HCT116 (cell line): ENCODE data around the gene ITM2B.

ENCODE experiments used
- CEBPB ChIP-seq: IDR thresholded peaks from 2 replicates; pipeline ENCODE4 v1.6.1; 2012; ENCODE audit warnings: low read depth
- CTCF ChIP-seq, 3 experiments: fragments of 200-600 bp in 1 of 3; sonication (generic) in 1 of 3; IDR thresholded peaks in 2 of 3; conservative IDR thresholded peaks in 1 of 3; 2 replicates each; pipeline ENCODE4 v1.5.1; 2012 to 2017; ENCODE audit warnings: low read depth in 2 of 3, low read length in 2 of 3, antibody characterized with exemption in 1 of 3, borderline replicate concordance in 1 of 3, control low read depth in 1 of 3, mild to moderate bottlenecking in 1 of 3, mixed read lengths in 1 of 3, mixed run types in 1 of 3, moderate library complexity in 1 of 3; ENCODE audit not compliant: insufficient read depth in 1 of 3
- EGR1 ChIP-seq: IDR thresholded peaks from 2 replicates; pipeline ENCODE4 v1.6.1; 2012; ENCODE audit warnings: low read depth
- ELF1 ChIP-seq: IDR thresholded peaks from 2 replicates; pipeline ENCODE4 v1.6.1; 2012; ENCODE audit warnings: low read depth, borderline replicate concordance
- EZH2 ChIP-seq: fragments of 200-600 bp; sonication (generic); IDR thresholded peaks from 2 replicates; pipeline ENCODE4 v1.6.1; 2017; ENCODE audit warnings: antibody characterized with exemption, mixed run types
- EZH2phosphoT487 ChIP-seq: fragments of 200-600 bp; IDR thresholded peaks from 2 replicates; pipeline ENCODE4 v1.6.1; 2018; ENCODE audit warnings: antibody characterized with exemption, borderline replicate concordance
- MAX ChIP-seq: IDR thresholded peaks from 2 replicates; pipeline ENCODE4 v1.6.1; 2012
- POLR2A ChIP-seq: IDR thresholded peaks from 2 replicates; pipeline ENCODE4 v1.7.0; 2011; ENCODE audit warnings: borderline replicate concordance; ENCODE audit not compliant: insufficient read depth, insufficient read length; ENCODE audit errors: extremely low read depth
- POLR2AphosphoS5 ChIP-seq: IDR thresholded peaks from 2 replicates; pipeline ENCODE4 v1.6.1; 2011; ENCODE audit warnings: mild to moderate bottlenecking, low read depth, low read length, moderate library complexity
- SP1 ChIP-seq: IDR thresholded peaks from 2 replicates; pipeline ENCODE4 v1.6.1; 2012; ENCODE audit warnings: low read depth
- SRF ChIP-seq: IDR thresholded peaks from 2 replicates; pipeline ENCODE4 v1.6.1; 2012; ENCODE audit warnings: low read depth
- TCF7L2 ChIP-seq: IDR thresholded peaks from 2 replicates; pipeline ENCODE4 v1.7.0; 2011; ENCODE audit warnings: borderline replicate concordance, inconsistent platforms; ENCODE audit not compliant: insufficient read depth, insufficient read length; ENCODE audit errors: extremely low read depth
- YY1 ChIP-seq: IDR thresholded peaks from 2 replicates; pipeline ENCODE4 v1.6.1; 2011; ENCODE audit warnings: low read length, low read depth, moderate library complexity, mild to moderate bottlenecking; ENCODE audit not compliant: insufficient replicate concordance; ENCODE audit errors: extremely low read depth

GRCh38 chr13:48192411-48192935, 40.5 kb upstream of the ITM2B start:
- no peak for TF ChIP-seq TCF7L2
- no peak for TF ChIP-seq POLR2AphosphoS5
- no peak for TF ChIP-seq CTCF (IDR thresholded peaks at IDR 0.05 in 2 of 3, conservative IDR thresholded peaks at IDR 0.05 in 1 of 3; ENCODE audit: borderline replicate concordance in 1 of 3, insufficient read depth in 1 of 3, low read depth in 2 of 3, low read length in 2 of 3)
- no peak for TF ChIP-seq MAX
- no peak for TF ChIP-seq EZH2
- TF ChIP-seq POLR2A = no peak
- no peak for TF ChIP-seq EZH2phosphoT487
- no peak for TF ChIP-seq YY1
- no peak for TF ChIP-seq SP1
- no peak for TF ChIP-seq ELF1
- TF ChIP-seq CEBPB = no peak
- no peak for TF ChIP-seq SRF
- no peak for TF ChIP-seq EGR1
